T1000 (cell line): ENCODE measurements around the gene S100A2.
A peak's percentile ranks its signal among the peaks of the same experiment; 100 is the strongest.

Experiments
- DNase-seq: peaks from one replicate; lab custom pipeline; 2025; ENCODE audit warnings: mixed read lengths; lab: John Stamatoyannopoulos, UW

S100A2 gene

DNA sequence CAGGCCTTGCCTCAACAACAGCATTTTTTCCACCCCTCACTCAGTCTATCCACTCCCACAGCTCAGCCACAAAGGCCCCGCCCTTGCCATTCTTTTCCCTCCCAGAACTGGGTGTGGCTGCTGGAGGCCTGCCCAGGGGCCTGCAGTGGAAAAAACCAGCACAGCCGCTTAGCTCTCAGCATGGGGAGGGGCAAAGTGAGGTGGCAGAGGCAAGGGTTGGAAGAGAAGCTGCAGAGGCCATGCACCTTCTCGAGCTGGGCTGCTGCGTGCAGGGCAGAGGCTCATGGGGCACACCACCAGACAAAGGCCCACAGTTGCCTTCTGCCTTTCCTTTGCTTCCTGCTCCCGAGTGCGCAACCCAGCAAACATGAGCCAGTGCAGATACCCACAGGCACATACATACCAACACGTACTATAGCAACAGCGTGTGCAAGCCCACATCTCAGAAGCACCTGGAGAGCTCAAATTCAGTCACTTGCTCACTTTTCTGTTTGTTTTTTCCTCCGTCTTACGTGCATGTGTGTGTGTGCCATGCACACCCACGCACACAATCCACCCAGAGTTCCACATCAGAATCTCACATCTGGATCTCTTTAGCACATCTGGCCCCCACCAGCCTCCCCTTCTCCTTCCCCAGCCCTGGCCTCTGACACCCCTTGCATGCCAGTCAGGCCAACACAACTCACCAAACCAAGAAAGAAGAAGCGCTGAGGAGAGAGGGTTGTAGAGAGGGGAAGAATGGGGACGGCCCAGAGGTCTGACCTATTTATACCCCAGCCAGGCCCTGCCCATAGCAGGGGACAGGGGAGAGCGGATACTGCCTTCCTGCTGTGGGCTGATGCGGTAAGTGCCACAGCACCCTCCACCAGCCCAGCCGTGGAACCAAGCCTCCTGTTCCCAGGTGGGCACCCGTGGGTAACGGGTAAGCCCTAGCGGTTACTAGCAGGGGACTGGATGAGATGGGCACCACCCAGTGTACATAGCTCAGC is 20.3 kb downstream of the S100A2 start, which contains the start of gene S100A4:
S100A4 (minus strand) TSS at position 740 of the 989 bp plus-strand sequence. CDS start 1,012 bp downstream, outside the sequence.
- DNase-seq, result peak; percentile 79

DNA sequence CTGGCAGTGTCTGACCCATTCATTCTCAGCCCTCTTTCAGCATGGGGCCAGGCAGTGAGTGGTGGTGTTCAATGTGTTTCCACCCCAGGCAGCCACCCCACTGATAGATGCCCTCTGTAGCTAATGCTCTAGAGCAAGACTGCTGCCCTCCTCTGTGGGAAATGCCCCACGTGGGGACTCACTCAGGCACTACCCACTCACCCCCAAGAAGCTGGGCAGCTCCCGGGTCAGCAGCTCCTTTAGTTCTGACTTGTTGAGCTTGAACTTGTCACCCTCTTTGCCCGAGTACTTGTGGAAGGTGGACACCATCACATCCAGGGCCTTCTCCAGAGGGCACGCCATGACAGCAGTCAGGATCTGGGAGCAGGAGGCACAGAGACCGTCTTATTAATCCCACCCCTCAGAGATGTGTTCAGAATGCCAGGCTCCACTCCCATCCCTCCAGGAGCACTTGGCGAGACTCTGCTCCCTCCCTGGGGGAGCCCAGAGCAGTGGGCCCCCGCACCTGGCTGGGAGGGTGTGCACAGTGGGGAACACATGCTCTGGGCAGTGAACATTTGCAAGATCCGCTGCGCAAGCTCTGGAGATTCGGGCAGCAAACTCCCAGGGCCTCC is 21.1 kb downstream of the S100A2 start:
- no peak for DNase-seq

GRCh38 chr1:153543736-153544135 is 21.9 kb downstream of the S100A2 start:
- no peak for DNase-seq

GRCh38 chr1:153542956-153543711 is 22.5 kb downstream of the S100A2 start:
- DNase-seq, result no peak

DNA sequence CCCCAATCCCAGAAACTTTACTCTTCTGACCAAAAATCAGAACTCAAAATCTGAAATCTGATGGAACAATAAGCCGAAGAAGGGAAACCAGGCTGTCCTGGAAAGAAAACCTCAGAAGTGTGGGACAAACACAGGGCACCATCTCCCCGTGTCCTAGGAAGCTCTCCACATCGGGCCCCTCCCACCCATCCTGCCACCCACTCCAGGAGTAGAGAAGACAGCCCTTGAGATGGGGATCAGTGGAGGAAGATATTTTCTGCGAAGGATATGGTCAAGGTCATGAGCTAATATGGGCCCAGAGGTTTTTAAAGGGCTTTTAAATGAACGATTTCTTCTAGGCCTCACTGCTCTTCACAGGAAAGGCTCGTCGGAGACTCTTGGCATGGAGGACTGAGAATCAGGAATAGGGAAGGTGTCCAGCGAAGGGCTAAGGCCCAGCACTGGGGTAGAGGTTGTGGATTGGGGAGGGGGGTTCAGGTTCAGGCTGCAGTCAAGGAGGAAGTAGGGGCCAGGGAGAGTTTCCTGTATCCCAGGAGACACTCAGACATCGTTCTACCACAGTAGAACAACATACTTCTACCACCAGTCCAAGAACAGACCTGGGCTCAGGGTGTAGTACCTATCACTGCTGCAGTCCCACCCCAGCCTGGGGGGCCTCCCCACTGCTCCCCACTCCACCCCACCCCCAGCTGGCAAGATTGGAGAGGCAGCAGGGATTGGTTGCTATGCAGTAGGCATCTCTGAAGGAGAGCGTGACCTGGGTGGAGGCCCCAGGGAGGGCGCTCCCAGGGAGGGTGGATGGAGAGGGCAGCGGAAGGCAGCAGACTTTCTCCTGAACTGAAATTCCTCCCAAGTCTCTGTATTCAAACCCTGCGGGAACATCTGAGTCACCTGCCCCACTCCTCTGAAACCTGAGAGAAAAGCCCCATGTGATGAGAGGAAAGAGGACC is 23.7 kb downstream of the S100A2 start:
- no peak for DNase-seq

DNA sequence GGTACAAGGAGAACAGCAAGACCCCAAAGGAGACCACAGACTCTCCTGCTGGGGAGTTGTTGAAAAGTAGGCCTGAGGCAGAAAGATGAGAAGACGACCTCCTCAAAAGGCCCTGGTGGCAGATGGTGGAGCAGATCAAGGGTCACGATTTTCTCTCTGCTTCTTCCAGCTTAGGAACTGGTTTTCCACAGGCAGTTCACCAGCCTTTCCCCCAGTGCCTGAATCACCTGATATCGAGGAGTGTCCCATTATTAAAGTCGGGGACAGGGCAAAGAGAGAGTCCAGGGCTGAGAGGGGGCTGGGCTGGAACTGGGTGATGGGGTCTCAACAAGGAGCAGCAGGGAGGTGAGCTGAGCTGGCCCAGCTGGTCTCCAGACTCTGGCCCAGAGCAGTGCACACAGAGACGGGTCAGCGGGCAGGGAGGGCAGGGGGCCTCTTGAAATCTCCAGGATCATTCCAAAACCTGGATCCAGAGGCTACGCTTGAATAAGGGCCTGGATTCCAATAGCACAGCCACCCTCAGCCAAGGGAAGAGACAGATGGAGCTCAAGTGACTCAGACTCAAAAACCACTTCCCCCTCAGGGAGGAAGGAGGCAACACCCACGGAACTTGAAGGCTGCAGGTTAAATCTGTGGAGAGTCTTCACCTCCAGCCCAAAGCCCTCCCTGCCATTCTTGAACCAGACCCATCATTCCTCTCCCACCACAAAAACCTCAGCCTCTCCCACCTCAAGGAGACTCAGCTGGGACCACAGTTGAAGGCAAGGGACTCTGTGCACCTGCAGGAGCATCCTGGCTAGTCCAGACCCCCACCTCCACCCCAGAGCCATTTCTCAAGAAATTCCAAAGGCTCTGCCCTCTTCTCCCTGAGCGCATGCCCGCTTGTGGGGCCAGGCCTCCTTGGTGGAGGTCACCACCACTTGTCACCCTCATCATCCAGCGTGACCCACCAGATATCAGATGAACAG is 25.0 kb downstream of the S100A2 start, which contains the start of gene S100A5:
S100A5 (minus strand) TSS at position 541 of the 968 bp plus-strand sequence. CDS start 743 bp downstream, outside the sequence.
- DNase-seq, result no peak

DNA sequence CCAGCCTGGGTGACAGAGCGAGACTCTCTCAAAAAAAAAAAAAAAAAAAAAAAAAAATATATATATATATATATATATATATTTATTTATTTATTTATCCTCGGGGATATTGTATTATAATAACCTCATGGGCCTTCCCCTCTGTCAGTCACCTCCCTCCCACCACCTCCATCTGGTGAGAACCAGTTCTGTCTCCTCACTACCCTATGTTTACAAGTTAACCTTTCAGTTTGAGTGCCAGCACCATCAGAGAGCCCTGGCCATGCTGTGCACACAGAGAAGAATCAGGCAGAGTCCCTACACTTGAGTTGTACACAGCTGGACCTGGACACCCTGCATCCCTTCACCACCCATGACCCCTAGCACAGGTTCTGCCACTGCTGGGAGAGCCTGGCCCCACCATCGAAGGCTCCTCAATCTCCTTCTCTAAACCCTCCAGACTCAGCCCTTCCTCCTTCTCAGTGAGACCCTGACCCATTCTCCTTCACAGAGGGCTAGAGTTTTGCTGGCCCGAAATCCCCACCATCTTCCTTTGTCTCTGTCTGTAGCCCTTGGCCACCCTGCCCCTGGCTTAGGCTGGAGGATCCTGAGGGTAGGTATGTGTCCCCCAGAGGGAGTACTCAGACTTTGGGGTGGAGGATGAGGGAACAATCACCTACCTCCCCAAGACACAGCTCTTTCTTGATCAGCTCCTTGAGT is 26.1 kb downstream of the S100A2 start:
- no peak for DNase-seq

DNA sequence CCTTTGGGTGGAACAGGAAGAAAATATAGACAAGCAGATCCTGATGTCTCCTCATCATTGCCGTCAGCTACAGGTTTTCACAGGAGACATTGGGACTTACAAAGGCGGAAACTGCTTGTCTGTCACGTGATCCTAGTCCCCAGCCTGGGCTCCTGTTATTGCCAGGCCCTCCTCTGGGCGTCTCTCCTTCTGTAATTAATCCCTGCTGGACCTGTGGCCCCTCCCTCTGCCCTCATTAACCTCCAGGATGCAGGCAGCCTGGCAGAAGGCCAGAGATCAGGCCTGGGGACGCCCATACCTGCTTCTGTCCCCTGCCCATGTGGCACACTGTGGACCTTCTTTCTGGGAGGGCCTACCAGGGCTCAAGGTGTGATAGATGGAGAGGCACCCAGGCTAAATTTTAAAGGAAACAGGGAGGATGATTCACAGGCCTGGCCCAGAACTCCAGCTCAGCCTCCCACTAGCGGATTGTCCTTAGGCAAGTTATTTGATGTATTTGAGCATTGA is 27.3 kb downstream of the S100A2 start:
- DNase-seq, result no peak

- DNase-seq, result no peak
Observed at GRCh38 chr1:153537376-153537730, 28.3 kb downstream of the S100A2 start.

DNA sequence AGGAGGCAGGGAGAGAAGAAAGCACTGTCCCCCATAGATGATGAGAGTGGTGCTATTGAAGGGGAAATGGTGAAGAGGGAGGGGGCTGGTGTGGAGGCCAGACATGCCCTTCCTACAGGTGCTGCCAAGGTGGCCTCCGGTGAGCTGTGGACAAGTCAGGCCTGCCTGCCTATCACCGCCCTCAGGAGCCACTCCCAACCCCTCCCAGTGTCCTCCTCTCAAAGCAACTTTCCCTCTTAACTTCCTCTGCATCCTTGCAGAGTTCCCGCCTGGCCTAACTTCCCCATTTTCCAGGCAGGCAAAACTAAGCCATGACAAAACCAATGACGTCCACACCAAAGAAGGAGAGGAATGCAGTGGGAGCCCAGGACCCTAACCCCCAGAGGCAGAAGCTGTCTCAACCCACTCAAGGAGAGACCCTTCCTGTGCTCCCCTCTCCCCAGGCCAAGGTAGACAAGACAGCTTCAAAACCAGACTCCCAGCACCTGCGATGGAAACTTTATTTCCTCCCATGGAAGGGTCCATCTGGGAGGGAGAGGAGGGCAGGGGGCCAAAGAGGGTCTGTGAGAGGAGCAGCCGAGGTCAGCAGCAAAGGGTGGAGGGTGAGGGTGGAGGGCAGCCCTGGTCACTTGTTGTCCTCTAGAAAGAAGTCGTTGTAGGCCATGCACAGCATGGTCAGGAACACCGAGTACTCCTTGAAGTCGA is 28.8 kb downstream of the S100A2 start:
- no peak for DNase-seq

GRCh38 chr1:153536012-153536670 is 29.5 kb downstream of the S100A2 start:
- peak; percentile 94 for DNase-seq

DNA sequence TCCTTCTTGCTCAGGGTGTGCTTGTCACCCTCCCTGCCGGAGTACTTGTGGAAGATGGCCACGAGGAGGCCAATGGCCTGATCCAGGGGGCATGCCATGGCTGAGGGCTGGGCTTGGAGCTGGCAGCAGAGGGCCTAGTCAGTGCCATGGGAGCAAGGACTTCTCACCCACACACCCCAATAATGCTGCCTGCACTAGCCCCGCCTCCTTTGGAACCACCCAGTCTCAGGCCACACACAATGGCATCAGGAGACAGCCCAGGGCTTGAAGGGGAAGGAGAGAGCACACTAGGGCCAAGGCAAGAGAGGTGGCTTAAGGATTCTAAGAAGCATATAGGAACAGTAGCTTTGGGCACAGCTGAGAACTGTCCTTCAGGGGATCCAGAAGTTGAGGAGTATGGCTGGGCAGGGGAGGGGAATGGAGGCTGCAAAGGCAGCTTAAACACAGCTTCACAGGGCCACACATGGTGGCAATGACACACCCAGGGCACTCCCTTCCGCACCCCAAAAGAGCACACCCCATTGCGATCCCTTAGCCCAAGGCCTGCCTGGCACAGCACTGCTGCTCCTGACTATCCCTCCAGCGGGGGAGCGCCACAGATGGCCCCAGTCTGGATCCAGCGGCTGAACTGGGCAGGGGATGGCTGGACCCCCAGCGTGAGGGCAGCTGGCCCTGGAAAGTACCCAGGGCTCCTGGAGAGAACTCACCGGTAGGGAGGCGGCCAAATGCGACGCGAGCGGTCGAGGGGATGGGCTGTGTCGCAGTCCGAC is 30.2 kb downstream of the S100A2 start, which contains the start of gene S100A6:
S100A6 (minus strand) TSS at position 750 of the 770 bp plus-strand sequence; CDS start at position 98, 652 bp downstream.
- DNase-seq, result no peak

DNA sequence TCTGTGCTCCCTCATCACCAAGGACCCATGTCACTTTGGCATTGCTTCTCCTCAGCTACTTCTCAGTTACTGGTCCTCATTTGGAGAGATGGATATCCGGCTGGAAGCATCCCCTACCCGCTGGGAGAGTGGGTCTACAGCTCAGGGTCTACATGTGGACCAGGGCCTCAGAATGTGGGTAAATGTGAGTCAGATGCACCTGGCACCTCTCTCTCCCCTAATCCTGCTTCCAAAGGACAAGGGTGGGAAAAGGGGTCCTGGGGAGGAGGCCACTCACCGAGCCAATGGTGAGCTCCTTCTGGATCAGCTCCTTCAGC is 30.8 kb downstream of the S100A2 start:
- DNase-seq, result no peak

GRCh38 chr1:153534226-153534924 is 31.3 kb downstream of the S100A2 start:
- no peak for DNase-seq

- DNase-seq, result peak; percentile 54
Observed at GRCh38 chr1:153533689-153534201, 31.9 kb downstream of the S100A2 start.
